Neuronal stem cell (in vitro differentiated cells): ENCODE results near the gene TBC1D5.

ENCODE experiments used
- DNase-seq: peaks from one replicate; pipeline ENCODE4 v3.0.0-alpha.2; 2013; ENCODE audit warnings: low spot score
- H2AFZ ChIP-seq: one replicate; pipeline ENCODE4 v1.6.1; 2013; ENCODE audit warnings: mild to moderate bottlenecking, low read length, inconsistent platforms
- H2AK5ac ChIP-seq: 2 replicates; pipeline ENCODE4 v1.6.1; 2013; ENCODE audit warnings: low read depth, mild to moderate bottlenecking, inconsistent platforms, low read length, moderate library complexity, mixed read lengths
- H2BK120ac ChIP-seq: 2 replicates; pipeline ENCODE4 v1.6.1; 2013; ENCODE audit warnings: low read depth, mild to moderate bottlenecking, inconsistent platforms, low read length, moderate library complexity, mixed read lengths
- H2BK12ac ChIP-seq: one replicate; pipeline ENCODE4 v1.6.1; 2013; ENCODE audit warnings: low read length, inconsistent platforms
- H2BK15ac ChIP-seq: 2 replicates; pipeline ENCODE4 v1.6.1; 2013; ENCODE audit warnings: mild to moderate bottlenecking, low read length, inconsistent platforms, mixed read lengths
- H2BK5ac ChIP-seq: one replicate; pipeline ENCODE4 v1.6.1; 2013; ENCODE audit warnings: inconsistent platforms, mild to moderate bottlenecking, low read length, moderate library complexity
- H3K14ac ChIP-seq: one replicate; pipeline ENCODE4 v1.6.1; 2013; ENCODE audit warnings: low read length, inconsistent platforms
- H3K18ac ChIP-seq: 2 replicates; pipeline ENCODE4 v1.6.1; 2013; ENCODE audit warnings: low read length, inconsistent platforms
- H3K23ac ChIP-seq: 2 replicates; pipeline ENCODE4 v1.6.1; 2013; ENCODE audit warnings: low read depth, mild to moderate bottlenecking, mixed read lengths, low read length, inconsistent platforms; ENCODE audit not compliant: poor library complexity
- H3K27ac ChIP-seq: replicated peaks from 3 replicates; pipeline ENCODE4 v1.5.1; 2013; ENCODE audit warnings: low read length, inconsistent platforms
- H3K27me3 ChIP-seq, 3 experiments: 2 replicates each; pipeline ENCODE4 v1.6.1; 2013; ENCODE audit warnings: low read length in 3 of 3, mild to moderate bottlenecking in 2 of 3, inconsistent platforms in 1 of 3, low read depth in 1 of 3, mixed read lengths in 1 of 3, moderate library complexity in 1 of 3; ENCODE audit not compliant: control insufficient read depth in 3 of 3, insufficient read depth in 3 of 3
- H3K36me3 ChIP-seq, 2 donors: replicated peaks in 1 of 2; 2 replicates each; pipeline ENCODE4 v1.6.1; 2013; ENCODE audit warnings: low read length in 2 of 2; ENCODE audit not compliant: control insufficient read depth in 2 of 2, insufficient read depth in 2 of 2
- H3K4ac ChIP-seq: 2 replicates; pipeline ENCODE4 v1.6.1; 2013; ENCODE audit warnings: inconsistent platforms, mild to moderate bottlenecking, low read length, moderate library complexity
- H3K4me1 ChIP-seq, 2 donors: 1 replicate in 1 of 2; 2 replicates in 1 of 2; pipeline ENCODE4 v1.6.1; 2013; ENCODE audit warnings: low read length in 2 of 2, low read depth in 1 of 2; ENCODE audit not compliant: control insufficient read depth in 2 of 2, insufficient read depth in 1 of 2
- H3K4me2 ChIP-seq: one replicate; pipeline ENCODE4 v1.6.1; 2013; ENCODE audit warnings: mild to moderate bottlenecking, low read length, inconsistent platforms; ENCODE audit not compliant: insufficient read depth, poor library complexity, severe bottlenecking
- H3K4me3 ChIP-seq, 2 donors: 2 replicates each; pipeline ENCODE4 v1.5.1; 2013; ENCODE audit warnings: low read length in 2 of 2, mild to moderate bottlenecking in 2 of 2, inconsistent platforms in 1 of 2, moderate library complexity in 1 of 2
- H3K79me1 ChIP-seq: one replicate; pipeline ENCODE4 v1.6.1; 2013; ENCODE audit warnings: low read depth, mild to moderate bottlenecking, inconsistent platforms, low read length, moderate library complexity
- H3K9ac ChIP-seq: one replicate; pipeline ENCODE4 v1.6.1; 2013; ENCODE audit warnings: mild to moderate bottlenecking, low read depth, low read length, inconsistent platforms; ENCODE audit not compliant: poor library complexity
- H3K9me3 ChIP-seq, 2 donors: replicated peaks in 1 of 2; 2 replicates each; pipeline versions ENCODE3 to v1.6.1; 2013; ENCODE audit warnings: low read length in 2 of 2, mild to moderate bottlenecking in 2 of 2, inconsistent platforms in 1 of 2, low read depth in 1 of 2, mixed read lengths in 1 of 2, moderate library complexity in 1 of 2; ENCODE audit not compliant: control insufficient read depth in 2 of 2, insufficient read depth in 1 of 2
- H4K8ac ChIP-seq: one replicate; pipeline ENCODE4 v1.6.1; 2013; ENCODE audit warnings: low read depth, mild to moderate bottlenecking, inconsistent platforms, low read length, moderate library complexity
- H4K91ac ChIP-seq: one replicate; pipeline ENCODE4 v1.6.1; 2013; ENCODE audit warnings: low read length, low read depth, mild to moderate bottlenecking, inconsistent platforms; ENCODE audit not compliant: poor library complexity
- WGBS, 2 donors: extraction: QIAGEN DNeasy Blood & Tissue Kit; methylation state at CpG; one replicate each; pipeline ENCODE4 v1.1.7; 2013; ENCODE audit warnings: missing lambda C conversion rate in 2 of 2, mixed read lengths in 1 of 2; ENCODE audit not compliant: insufficient read length in 2 of 2, insufficient replicate concordance in 1 of 2; ENCODE audit errors: extremely low coverage in 2 of 2; 5-methylcytosine and 5-hydroxymethylcytosine counted together

Gene TBC1D5

GRCh38 chr3:17314171-17314570 lies 428.3 kb downstream of the TBC1D5 start:
- H3K9ac ChIP-seq, result no peak overlapping the region
- no peak overlapping the region for H3K4ac ChIP-seq
- no peaks in the 10 kb centered on the region for H3K4me1 ChIP-seq
- no peak for DNase-seq
- no peak overlapping the region for H2BK5ac ChIP-seq
- H3K27ac ChIP-seq, result no peak overlapping the region
- H3K4me3 ChIP-seq, result no peak overlapping the region
- no peak overlapping the region for H2BK15ac ChIP-seq
- H3K23ac ChIP-seq, result no peak overlapping the region
- H3K4me2 ChIP-seq, result no peak overlapping the region
- no peak overlapping the region for H2BK12ac ChIP-seq
- no peak overlapping the region for H2BK120ac ChIP-seq
- H2AFZ ChIP-seq, result no peak overlapping the region
- H2AK5ac ChIP-seq, result no peak overlapping the region
- H4K91ac ChIP-seq, result no peak overlapping the region
- H3K27me3 ChIP-seq, result no peaks in the 10 kb centered on the region
- no peaks in the 10 kb centered on the region for H3K9me3 ChIP-seq
- H3K36me3 ChIP-seq, result no peaks in the 10 kb centered on the region
- no peak overlapping the region for H3K14ac ChIP-seq
- H3K18ac ChIP-seq, result no peak overlapping the region
- H4K8ac ChIP-seq, result no peak overlapping the region
- H3K79me1 ChIP-seq, result no peaks in the 10 kb centered on the region

GRCh38 chr3:17313746-17314145 lies 428.7 kb downstream of the TBC1D5 start:
- H3K9ac ChIP-seq, result no peak overlapping the region
- no peak overlapping the region for H3K4me2 ChIP-seq

GRCh38 chr3:17310983-17311382 lies 431.4 kb downstream of the TBC1D5 start:
- Histone ChIP-seq H3K4me2 (no peak overlapping the region), H2BK12ac (no peak overlapping the region), H3K9me3 (no peaks in the 10 kb centered on the region), H3K9ac (no peak overlapping the region), H2BK15ac (no peak overlapping the region), H3K23ac (no peak overlapping the region), H2BK120ac (no peak overlapping the region), H3K4ac (no peak overlapping the region), H3K14ac (no peak overlapping the region), H3K36me3 (no peaks in the 10 kb centered on the region), H3K4me3 (no peak overlapping the region), H2AFZ (no peak overlapping the region), H3K4me1 (no peaks in the 10 kb centered on the region), H3K18ac (no peak overlapping the region), H2BK5ac (no peak overlapping the region), H4K91ac (no peak overlapping the region), H3K27me3 (no peaks in the 10 kb centered on the region), H3K79me1 (no peaks in the 10 kb centered on the region), H3K27ac (no peak overlapping the region), H4K8ac (no peak overlapping the region), H2AK5ac (no peak overlapping the region)
- no peak for DNase-seq

More at GRCh38 chr3:17313746-17314145, 428.7 kb downstream of the TBC1D5 start:
- no CpG with 5 or more reads among the region's 3 CpGs for WGBS, 2 donors
- no peaks in the 10 kb centered on the region for H3K4me1 ChIP-seq
- no peak overlapping the region for H2BK120ac ChIP-seq
- H3K36me3 ChIP-seq, result no peaks in the 10 kb centered on the region
- no peak overlapping the region for H2AFZ ChIP-seq
- H3K9me3 ChIP-seq, result no peaks in the 10 kb centered on the region
- H2AK5ac ChIP-seq, result no peak overlapping the region
- no peak overlapping the region for H3K4ac ChIP-seq
- no peak overlapping the region for H4K91ac ChIP-seq
- no peak overlapping the region for H2BK5ac ChIP-seq
- H3K27me3 ChIP-seq, result no peaks in the 10 kb centered on the region
- H3K23ac ChIP-seq, result no peak overlapping the region
- DNase-seq, result no peak
- H3K14ac ChIP-seq, result no peak overlapping the region
- no peak overlapping the region for H3K18ac ChIP-seq
- H2BK15ac ChIP-seq, result no peak overlapping the region
- H3K27ac ChIP-seq, result no peak overlapping the region
- H2BK12ac ChIP-seq, result no peak overlapping the region
- H3K4me3 ChIP-seq, result no peak overlapping the region
- no peaks in the 10 kb centered on the region for H3K79me1 ChIP-seq
- no peak overlapping the region for H4K8ac ChIP-seq

GRCh38 chr3:17307887-17308286 lies 434.5 kb downstream of the TBC1D5 start:
- Histone ChIP-seq H3K4ac (no peak overlapping the region), H3K27me3 (no peaks in the 10 kb centered on the region), H2BK5ac (no peak overlapping the region), H3K18ac (no peak overlapping the region), H2AFZ (no peak overlapping the region), H2BK120ac (no peak overlapping the region), H3K4me1 (no peaks in the 10 kb centered on the region), H3K79me1 (no peaks in the 10 kb centered on the region), H3K14ac (no peak overlapping the region), H4K8ac (no peak overlapping the region), H2AK5ac (no peak overlapping the region), H3K4me2 (no peak overlapping the region), H3K23ac (no peak overlapping the region), H2BK12ac (no peak overlapping the region), H2BK15ac (no peak overlapping the region), H4K91ac (no peak overlapping the region), H3K9me3 (no peaks in the 10 kb centered on the region), H3K4me3 (no peak overlapping the region), H3K9ac (no peak overlapping the region), H3K27ac (no peak overlapping the region), H3K36me3 (no peaks in the 10 kb centered on the region)
- no CpG with 5 or more reads among the region's 5 CpGs for WGBS, 2 donors
- no peak for DNase-seq
